Neural progenitor cell (in vitro differentiated cells): ENCODE results near the gene RAI14. TPM values are rescaled to one million over a fixed set of nuclear protein-coding genes. Genes with fewer than 3 reads are reported as not detected.
"Not testable (repeated sequence)": the region's sequence is repeated elsewhere in the genome, so short reads cannot be mapped to it uniquely, and the experiment has no call there.

ENCODE experiments used
- DNase-seq: peaks from one replicate; pipeline ENCODE4 v3.0.0-alpha.2; 2016; ENCODE audit warnings: low spot score
- H2AFZ ChIP-seq: fragments of 200-600 bp; sonication (generic); replicated peaks from 2 replicates; pipeline ENCODE4 v1.6.1; 2016; ENCODE audit warnings: antibody characterized with exemption
- H3F3A ChIP-seq: fragments of 200-600 bp; sonication (generic); 2 replicates; pipeline ENCODE4 v1.6.1; 2016; ENCODE audit warnings: antibody characterized with exemption, low read depth
- H3K27ac ChIP-seq: fragments of 200-600 bp; sonication (generic); 2 replicates; pipeline ENCODE4 v1.5.1; 2016; ENCODE audit warnings: mild to moderate bottlenecking
- H3K27me3 ChIP-seq: fragments of 200-600 bp; sonication (generic); 2 replicates; pipeline ENCODE4 v1.6.1; 2016; ENCODE audit warnings: mild to moderate bottlenecking, moderate library complexity
- H3K36me3 ChIP-seq: fragments of 200-600 bp; sonication (generic); 2 replicates; pipeline ENCODE4 v1.5.1; 2016
- H3K4me1 ChIP-seq: fragments of 200-600 bp; sonication (generic); 2 replicates; pipeline ENCODE4 v1.6.1; 2016; ENCODE audit warnings: mixed run types
- H3K4me2 ChIP-seq: fragments of 200-600 bp; sonication (generic); 2 replicates; pipeline ENCODE4 v1.6.1; 2016
- H3K4me3 ChIP-seq: fragments of 200-600 bp; sonication (generic); 2 replicates; pipeline ENCODE4 v1.5.1; 2016
- H3K79me2 ChIP-seq: fragments of 200-600 bp; sonication (generic); 2 replicates; pipeline ENCODE4 v1.6.1; 2016; ENCODE audit warnings: low read depth
- H3K9ac ChIP-seq: fragments of 200-600 bp; sonication (generic); 2 replicates; pipeline ENCODE4 v1.6.1; 2016
- H3K9me3 ChIP-seq: fragments of 200-600 bp; sonication (generic); 2 replicates; pipeline ENCODE4 v1.5.1; 2016; ENCODE audit warnings: low read depth
- H4K20me1 ChIP-seq: fragments of 200-600 bp; sonication (generic); 2 replicates; pipeline ENCODE4 v1.6.1; 2016; ENCODE audit warnings: low read depth
- H3K27ac Mint-ChIP-seq: 3 replicates; pipeline ENCODE4 v1.8.0; 2021; ENCODE audit warnings: mixed read lengths
- H3K27me3 Mint-ChIP-seq: 2 replicates; pipeline ENCODE4 v1.8.0; 2022; ENCODE audit warnings: low read depth, mild to moderate bottlenecking, inconsistent platforms, moderate library complexity, mixed read lengths; ENCODE audit not compliant: insufficient read depth
- H3K36me3 Mint-ChIP-seq: 3 replicates; pipeline ENCODE4 v1.8.0; 2021; ENCODE audit warnings: mixed read lengths
- H3K4me1 Mint-ChIP-seq: 3 replicates; pipeline ENCODE4 v1.8.0; 2021; ENCODE audit warnings: mixed read lengths
- H3K4me3 Mint-ChIP-seq: 3 replicates; pipeline ENCODE4 v1.8.0; 2021; ENCODE audit warnings: mild to moderate bottlenecking, moderate library complexity, mixed read lengths
- H3K9me3 Mint-ChIP-seq: 3 replicates; pipeline ENCODE4 v1.8.0; 2020; ENCODE audit warnings: mixed read lengths
- CTCF ChIP-seq: fragments of 200-600 bp; sonication (generic); IDR thresholded peaks from 2 replicates; pipeline ENCODE4 v1.5.1; 2017; ENCODE audit warnings: antibody characterized with exemption, mild to moderate bottlenecking
- EZH2 ChIP-seq: fragments of 200-600 bp; sonication (generic); IDR thresholded peaks from 2 replicates; pipeline ENCODE4 v1.6.1; 2017; ENCODE audit warnings: antibody characterized with exemption, mild to moderate bottlenecking, moderate library complexity
- EZH2phosphoT487 ChIP-seq: fragments of 200-600 bp; sonication (generic); IDR thresholded peaks from 2 replicates; pipeline ENCODE4 v1.6.1; 2017; ENCODE audit warnings: antibody characterized with exemption
- total RNA-seq: library from RNA; depleted of rRNA; stranded (reverse); fragments of >200 nt; gene quantifications from 2 replicates; pipeline ENCODE4 v1.2.3, GENCODE V29; 2015; ENCODE audit warnings: low replicate concordance

Gene RAI14
- total RNA-seq, 1 donor from 2014 or later = 54.6 TPM

GRCh38 chr5:34719029-34719428 lies 62.9 kb downstream of the RAI14 start:
- Histone ChIP-seq H3K9me3 (no peaks in the 10 kb centered on the region), H3K27ac (no peak overlapping the region), H3F3A (no peaks in the 10 kb centered on the region), H3K4me2 (no peak overlapping the region), H3K4me3 (no peak overlapping the region), H2AFZ (no peak overlapping the region), H3K36me3 (no peaks in the 10 kb centered on the region), H3K9ac (no peak overlapping the region), H3K27me3 (no peaks in the 10 kb centered on the region), H4K20me1 (peaks cover 20% of the 10 kb centered on the region), H3K79me2 (peaks cover 61% of the 10 kb centered on the region), H3K4me1 (peaks cover 15% of the 10 kb centered on the region)
- peaks cover 26% of the 10 kb centered on the region for H3K4me1 Mint-ChIP-seq
- peak overlapping the region; percentile 4 for H3K27ac Mint-ChIP-seq
- H3K9me3 Mint-ChIP-seq = no peaks in the 10 kb centered on the region
- no peaks in the 10 kb centered on the region for H3K27me3 Mint-ChIP-seq
- H3K36me3 Mint-ChIP-seq = peaks cover 20% of the 10 kb centered on the region
- no peak for TF ChIP-seq EZH2phosphoT487
- H3K4me3 Mint-ChIP-seq = no peak overlapping the region
- DNase-seq = no peak

GRCh38 chr5:34721327-34721726 lies 65.2 kb downstream of the RAI14 start:
- no peak for DNase-seq
- H3K27me3 Mint-ChIP-seq = no peaks in the 10 kb centered on the region
- H3K4me2 ChIP-seq = no peak overlapping the region
- no peaks in the 10 kb centered on the region for H3K27me3 ChIP-seq
- H3K4me1 ChIP-seq = peaks cover 15% of the 10 kb centered on the region
- H4K20me1 ChIP-seq = peaks cover 20% of the 10 kb centered on the region
- no peak overlapping the region for H3K4me3 Mint-ChIP-seq
- no peaks in the 10 kb centered on the region for H3K36me3 ChIP-seq
- H2AFZ ChIP-seq = no peak overlapping the region
- TF ChIP-seq EZH2 = no peak
- TF ChIP-seq CTCF = no peak
- TF ChIP-seq EZH2phosphoT487 = no peak
- H3K9me3 Mint-ChIP-seq = peaks cover 7% of the 10 kb centered on the region
- no peak overlapping the region for H3K4me3 ChIP-seq
- no peak overlapping the region for H3K27ac Mint-ChIP-seq
- no peaks in the 10 kb centered on the region for H3F3A ChIP-seq
- peaks cover 60% of the 10 kb centered on the region for H3K79me2 ChIP-seq
- no peak overlapping the region for H3K27ac ChIP-seq
- H3K36me3 Mint-ChIP-seq = peaks cover 19% of the 10 kb centered on the region
- no peaks in the 10 kb centered on the region for H3K9me3 ChIP-seq
- no peak overlapping the region for H3K9ac ChIP-seq
- peaks cover 38% of the 10 kb centered on the region for H3K4me1 Mint-ChIP-seq

- Histone ChIP-seq H2AFZ (no peak overlapping the region), H3K79me2 (peaks cover 53% of the 10 kb centered on the region), H3K36me3 (no peaks in the 10 kb centered on the region), H3K9ac (no peak overlapping the region), H3K27me3 (no peaks in the 10 kb centered on the region), H3K27ac (no peak overlapping the region), H3K9me3 (no peaks in the 10 kb centered on the region), H3K4me2 (no peak overlapping the region), H4K20me1 (peaks cover 14% of the 10 kb centered on the region), H3K4me3 (no peak overlapping the region), H3F3A (no peaks in the 10 kb centered on the region), H3K4me1 (peaks cover 9% of the 10 kb centered on the region)
- TF ChIP-seq CTCF (no peak), EZH2phosphoT487 (no peak), EZH2 (no peak)
- no peak for DNase-seq
- H3K36me3 Mint-ChIP-seq = peaks cover 22% of the 10 kb centered on the region
- H3K27me3 Mint-ChIP-seq = no peaks in the 10 kb centered on the region
- no peak overlapping the region for H3K27ac Mint-ChIP-seq
- H3K4me3 Mint-ChIP-seq = no peak overlapping the region
- H3K9me3 Mint-ChIP-seq = peaks cover 14% of the 10 kb centered on the region
- peaks cover 33% of the 10 kb centered on the region for H3K4me1 Mint-ChIP-seq
Measured at GRCh38 chr5:34722183-34722582, 66.1 kb downstream of the RAI14 start.

- Mint-ChIP-seq H3K4me3 (no peak overlapping the region), H3K27ac (peak overlapping the region; percentile 72), H3K27me3 (no peaks in the 10 kb centered on the region), H3K4me1 (peaks cover 12% of the 10 kb centered on the region), H3K9me3 (peaks cover 31% of the 10 kb centered on the region), H3K36me3 (peaks cover 29% of the 10 kb centered on the region)
- Histone ChIP-seq H2AFZ (no peak overlapping the region), H4K20me1 (no peaks in the 10 kb centered on the region), H3K27ac (no peak overlapping the region), H3K9me3 (no peaks in the 10 kb centered on the region), H3K27me3 (no peaks in the 10 kb centered on the region), H3K4me1 (no peaks in the 10 kb centered on the region), H3F3A (no peaks in the 10 kb centered on the region), H3K4me3 (no peak overlapping the region), H3K79me2 (peaks cover 49% of the 10 kb centered on the region), H3K4me2 (no peak overlapping the region), H3K36me3 (no peaks in the 10 kb centered on the region), H3K9ac (no peak overlapping the region)
- no peak for DNase-seq
- TF ChIP-seq EZH2 (no peak), EZH2phosphoT487 (no peak), CTCF (no peak)
Measured at GRCh38 chr5:34724741-34725140, 68.6 kb downstream of the RAI14 start.

GRCh38 chr5:34727166-34727749 lies 71.1 kb downstream of the RAI14 start:
- H3K27ac ChIP-seq, H3K36me3 ChIP-seq, H3K4me3 Mint-ChIP-seq, H3F3A ChIP-seq, H3K9ac ChIP-seq, H4K20me1 ChIP-seq, H3K27me3 Mint-ChIP-seq, H3K27ac Mint-ChIP-seq, H3K4me2 ChIP-seq, DNase-seq, H3K4me1 ChIP-seq, H3K9me3 ChIP-seq, H3K27me3 ChIP-seq, H2AFZ ChIP-seq, H3K4me3 ChIP-seq: not testable (repeated sequence)
- Mint-ChIP-seq H3K9me3 (peaks cover 31% of the 10 kb centered on the region), H3K4me1 (peaks cover 15% of the 10 kb centered on the region), H3K36me3 (peaks cover 31% of the 10 kb centered on the region)
- H3K79me2 ChIP-seq = peaks cover 28% of the 10 kb centered on the region
